Activated CD8-positive, alpha-beta T cell treated with anti-CD3 and anti-CD28 coated beads for 36 hours (primary cell): ENCODE measurements around the gene E4F1. TPM values are rescaled to one million over a fixed set of nuclear protein-coding genes. Genes with fewer than 3 reads are reported as not detected.

Experiments
- ATAC-seq: fragments of 200-7000 bp; cut with Tn5 transposase; one replicate; pipeline ENCODE4 v1.10.0; 2021; ENCODE audit warnings: mild to moderate bottlenecking, moderate library complexity
- CTCF ChIA-PET: fragments of 350-600 bp; sonication (Branson Sonifier 250); formaldehyde crosslinking; loops from one replicate; lab custom pipeline; 2021; ENCODE audit warnings: antibody characterized with exemption; lab: Charles Lee
- POLR2A ChIA-PET: fragments of 350-600 bp; sonication (Branson Sonifier 250); formaldehyde crosslinking; loops from one replicate; lab custom pipeline; 2021; ENCODE audit warnings: antibody characterized with exemption; lab: Charles Lee
- DNase-seq: peaks from one replicate; pipeline ENCODE4 v3.0.0-alpha.2; 2020
- H3K27ac Mint-ChIP-seq: one replicate; pipeline ENCODE4 v1.8.0; 2021; ENCODE audit warnings: mild to moderate bottlenecking, mixed read lengths
- H3K27me3 Mint-ChIP-seq: one replicate; pipeline ENCODE4 v1.8.0; 2021; ENCODE audit warnings: mixed read lengths
- H3K36me3 Mint-ChIP-seq: one replicate; pipeline ENCODE4 v1.8.0; 2021; ENCODE audit warnings: low read depth, mixed read lengths
- H3K4me1 Mint-ChIP-seq: one replicate; pipeline ENCODE4 v1.8.0; 2021; ENCODE audit warnings: low read depth, mixed read lengths
- H3K4me3 Mint-ChIP-seq: one replicate; pipeline ENCODE4 v1.8.0; 2021; ENCODE audit warnings: mild to moderate bottlenecking, moderate library complexity, mixed read lengths
- H3K9me3 Mint-ChIP-seq: one replicate; pipeline ENCODE4 v1.8.0; 2021; ENCODE audit warnings: mixed read lengths
- intact Hi-C: fragments of 100-400 bp; cut with micrococcal nuclease; formaldehyde crosslinking; loops from one replicate; pipeline ENCODE4 v1.10.0; 2022
- total RNA-seq, 2 experiments: library from RNA; stranded (reverse); gene quantifications; one replicate each; pipeline ENCODE4 v1.2.3, GENCODE V29; 2021
- TF ChIP-seq, protein P1 (sequence below): fragments of 200-600 bp; IDR thresholded peaks from one replicate; pipeline ENCODE4 v1.8.0; 2022; ENCODE audit warnings: antibody characterized with exemption, mild to moderate bottlenecking

E4F1 gene, protein sequence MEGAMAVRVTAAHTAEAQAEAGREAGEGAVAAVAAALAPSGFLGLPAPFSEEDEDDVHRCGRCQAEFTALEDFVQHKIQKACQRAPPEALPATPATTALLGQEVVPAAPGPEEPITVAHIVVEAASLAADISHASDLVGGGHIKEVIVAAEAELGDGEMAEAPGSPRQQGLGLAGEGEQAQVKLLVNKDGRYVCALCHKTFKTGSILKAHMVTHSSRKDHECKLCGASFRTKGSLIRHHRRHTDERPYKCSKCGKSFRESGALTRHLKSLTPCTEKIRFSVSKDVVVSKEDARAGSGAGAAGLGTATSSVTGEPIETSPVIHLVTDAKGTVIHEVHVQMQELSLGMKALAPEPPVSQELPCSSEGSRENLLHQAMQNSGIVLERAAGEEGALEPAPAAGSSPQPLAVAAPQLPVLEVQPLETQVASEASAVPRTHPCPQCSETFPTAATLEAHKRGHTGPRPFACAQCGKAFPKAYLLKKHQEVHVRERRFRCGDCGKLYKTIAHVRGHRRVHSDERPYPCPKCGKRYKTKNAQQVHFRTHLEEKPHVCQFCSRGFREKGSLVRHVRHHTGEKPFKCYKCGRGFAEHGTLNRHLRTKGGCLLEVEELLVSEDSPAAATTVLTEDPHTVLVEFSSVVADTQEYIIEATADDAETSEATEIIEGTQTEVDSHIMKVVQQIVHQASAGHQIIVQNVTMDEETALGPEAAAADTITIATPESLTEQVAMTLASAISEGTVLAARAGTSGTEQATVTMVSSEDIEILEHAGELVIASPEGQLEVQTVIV
- 10 to 100 TPM; 19.4 to 21.1 TPM for total RNA-seq

DNA sequence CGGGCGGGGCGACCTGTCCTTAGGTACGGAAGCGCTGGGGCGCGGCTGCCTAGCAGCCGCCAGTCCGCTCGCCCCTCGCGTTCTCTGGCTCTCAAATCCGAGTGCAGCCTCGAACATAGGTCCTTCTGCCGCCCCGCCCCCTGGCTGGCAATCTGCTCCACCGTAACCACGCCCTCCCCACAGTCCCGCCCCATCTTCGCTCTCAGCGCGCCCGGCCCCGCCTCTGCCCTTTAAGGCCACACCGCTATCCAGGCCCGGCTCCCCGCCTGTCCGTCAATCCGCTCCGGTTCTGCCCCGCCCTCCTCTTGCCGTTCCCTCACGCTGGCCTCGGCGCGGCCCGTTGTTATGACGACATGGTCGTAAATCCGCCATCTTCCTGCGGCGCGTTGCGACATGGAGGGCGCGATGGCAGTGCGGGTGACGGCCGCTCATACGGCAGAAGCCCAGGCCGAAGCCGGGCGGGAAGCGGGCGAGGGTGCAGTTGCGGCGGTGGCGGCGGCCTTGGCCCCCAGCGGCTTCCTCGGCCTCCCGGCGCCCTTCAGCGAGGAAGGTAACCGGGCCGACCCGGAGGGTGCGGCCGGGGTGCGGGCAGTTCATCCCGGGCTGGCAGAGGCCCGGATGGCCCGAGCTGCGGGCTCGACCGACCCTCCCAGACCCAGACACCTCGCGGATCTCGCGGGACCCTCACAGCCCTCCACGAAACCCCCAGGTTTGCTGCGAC is at the start of gene E4F1:
Gene E4F1, plus strand, starts transcription at position 371 of the 721 bp plus-strand sequence. Its CDS starts 23 bp downstream, at position 394.
- Mint-ChIP-seq H3K4me1 (peaks cover 10% of the 10 kb centered on the region), H3K4me3 (peak within 1 kb of the TSS; percentile 80), H3K36me3 (peaks cover 4% of the 10 kb centered on the region), H3K27ac (peak within 1 kb of the TSS; percentile 52), H3K27me3 (no peaks in the 10 kb centered on the region), H3K9me3 (no peaks in the 10 kb centered on the region)
- intact Hi-C loops = no loop called here
- TF ChIP-seq, protein P1, sequence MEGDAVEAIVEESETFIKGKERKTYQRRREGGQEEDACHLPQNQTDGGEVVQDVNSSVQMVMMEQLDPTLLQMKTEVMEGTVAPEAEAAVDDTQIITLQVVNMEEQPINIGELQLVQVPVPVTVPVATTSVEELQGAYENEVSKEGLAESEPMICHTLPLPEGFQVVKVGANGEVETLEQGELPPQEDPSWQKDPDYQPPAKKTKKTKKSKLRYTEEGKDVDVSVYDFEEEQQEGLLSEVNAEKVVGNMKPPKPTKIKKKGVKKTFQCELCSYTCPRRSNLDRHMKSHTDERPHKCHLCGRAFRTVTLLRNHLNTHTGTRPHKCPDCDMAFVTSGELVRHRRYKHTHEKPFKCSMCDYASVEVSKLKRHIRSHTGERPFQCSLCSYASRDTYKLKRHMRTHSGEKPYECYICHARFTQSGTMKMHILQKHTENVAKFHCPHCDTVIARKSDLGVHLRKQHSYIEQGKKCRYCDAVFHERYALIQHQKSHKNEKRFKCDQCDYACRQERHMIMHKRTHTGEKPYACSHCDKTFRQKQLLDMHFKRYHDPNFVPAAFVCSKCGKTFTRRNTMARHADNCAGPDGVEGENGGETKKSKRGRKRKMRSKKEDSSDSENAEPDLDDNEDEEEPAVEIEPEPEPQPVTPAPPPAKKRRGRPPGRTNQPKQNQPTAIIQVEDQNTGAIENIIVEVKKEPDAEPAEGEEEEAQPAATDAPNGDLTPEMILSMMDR = no peak
- ATAC-seq (peak; percentile 99), DNase-seq (peak; percentile 100)
- ChIA-PET CTCF (interaction anchor here (1.1 to 2.7 kb wide), 3 partner anchors 14 to 29 kb away, joined by 3 to 9 read pairs (median 6); partner anchors contain the start of gene ECI1), POLR2A (interaction anchor here (0.6 to 4.0 kb wide), 6 partner anchors 11 to 68 kb away, joined by 3 to 19 read pairs (median 3); partner anchors contain the start of genes ECI1 and TRAF7)

DNA sequence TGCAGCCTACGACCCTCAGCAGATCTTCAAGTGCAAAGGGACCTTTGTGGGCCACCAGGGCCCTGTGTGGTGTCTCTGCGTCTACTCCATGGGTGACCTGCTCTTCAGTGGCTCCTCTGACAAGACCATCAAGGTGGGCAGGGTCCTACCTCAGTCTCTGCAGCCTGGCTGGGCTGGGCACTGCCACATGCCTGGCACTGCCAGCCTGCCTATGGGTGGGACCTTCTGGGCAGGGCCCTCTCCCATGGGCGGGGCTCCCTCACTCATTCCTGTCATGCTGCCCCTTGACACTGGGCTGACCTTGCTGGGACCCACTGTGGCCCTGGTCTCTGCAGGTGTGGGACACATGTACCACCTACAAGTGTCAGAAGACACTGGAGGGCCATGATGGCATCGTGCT is 49.5 kb upstream of the E4F1 start:
- POLR2A ChIA-PET = interaction anchor here (1.5 to 4.0 kb wide), 2 partner anchors 8 to 18 kb away, joined by 5 to 21 read pairs; partner anchors contain the start of gene TRAF7
- Mint-ChIP-seq H3K27ac (no peak overlapping the region), H3K4me3 (no peak overlapping the region), H3K36me3 (peaks cover 18% of the 10 kb centered on the region), H3K27me3 (no peaks in the 10 kb centered on the region), H3K4me1 (no peaks in the 10 kb centered on the region), H3K9me3 (no peaks in the 10 kb centered on the region)
- CTCF ChIA-PET = no interaction called here
- TF ChIP-seq, protein P1 = no peak
- intact Hi-C loops = no loop called here
- ATAC-seq (no peak), DNase-seq (no peak)

DNA sequence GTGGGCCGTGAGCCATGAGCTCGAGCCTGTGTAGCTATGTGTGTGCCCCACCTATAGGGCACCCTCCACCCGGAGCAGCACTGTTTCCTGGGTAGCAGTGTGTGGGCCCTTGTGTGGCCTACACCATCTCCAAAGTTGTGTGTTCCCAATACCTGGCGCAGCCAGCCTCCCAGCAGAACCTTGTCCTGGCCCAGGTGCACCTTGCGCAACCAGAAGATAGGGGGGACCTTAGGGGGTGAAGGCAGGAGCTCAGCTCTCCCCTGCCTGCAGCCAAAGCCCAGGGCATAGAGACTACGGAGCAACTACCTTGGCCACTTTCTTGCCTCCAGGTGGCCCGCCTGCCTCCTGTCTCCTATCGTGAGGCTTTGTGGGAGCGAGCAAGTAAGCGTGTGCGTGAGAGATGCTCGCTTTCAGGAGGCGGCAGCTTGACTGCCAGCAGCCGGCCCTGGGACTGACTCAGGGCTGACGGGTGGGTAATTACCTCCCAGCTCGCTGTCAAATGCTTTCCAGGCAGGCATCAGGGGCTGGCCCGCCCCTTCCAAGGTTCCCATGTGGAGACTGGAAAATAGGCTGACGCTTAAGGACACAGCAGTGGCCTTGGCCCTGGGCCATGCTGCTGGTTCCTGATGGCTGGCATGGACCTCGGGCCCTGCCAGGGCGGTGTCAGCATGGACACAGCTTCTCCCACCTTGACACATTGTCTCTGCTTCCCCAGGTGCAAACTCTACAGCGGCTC is 48.8 kb upstream of the E4F1 start:
- no peak overlapping the region for H3K4me3 Mint-ChIP-seq
- ChIA-PET POLR2A (interaction anchor here (0.6 to 4.0 kb wide), 3 partner anchors 8 to 96 kb away, joined by 3 to 21 read pairs (median 5); partner anchors contain the start of gene TRAF7), CTCF (no interaction called here)
- no peaks in the 10 kb centered on the region for H3K9me3 Mint-ChIP-seq
- ATAC-seq (no peak), DNase-seq (no peak)
- H3K27ac Mint-ChIP-seq = no peak overlapping the region
- H3K4me1 Mint-ChIP-seq = no peaks in the 10 kb centered on the region
- peaks cover 18% of the 10 kb centered on the region for H3K36me3 Mint-ChIP-seq
- intact Hi-C loops = no loop called here
- TF ChIP-seq, protein P1 = no peak
- H3K27me3 Mint-ChIP-seq = no peaks in the 10 kb centered on the region

DNA sequence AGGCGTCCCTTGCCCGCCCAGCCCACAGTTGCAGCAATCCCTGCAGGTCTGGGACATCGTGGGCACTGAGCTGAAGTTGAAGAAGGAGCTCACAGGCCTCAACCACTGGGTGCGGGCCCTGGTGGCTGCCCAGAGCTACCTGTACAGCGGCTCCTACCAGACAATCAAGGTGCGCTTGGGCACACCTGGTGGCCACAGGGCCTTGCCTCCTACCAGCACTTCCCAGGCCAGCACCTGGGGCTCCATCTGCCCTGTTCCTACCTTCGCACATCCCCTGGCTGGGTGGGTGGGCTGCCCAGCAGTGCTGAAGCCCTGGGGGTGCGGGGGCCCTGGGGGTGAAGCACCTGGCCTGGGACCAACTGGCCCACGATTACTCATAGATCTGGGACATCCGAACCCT is 47.9 kb upstream of the E4F1 start:
- DNase-seq = no peak
- CTCF ChIA-PET = no interaction called here
- no peaks in the 10 kb centered on the region for H3K27me3 Mint-ChIP-seq
- H3K4me3 Mint-ChIP-seq = no peak overlapping the region
- H3K4me1 Mint-ChIP-seq = no peaks in the 10 kb centered on the region
- intact Hi-C loops = no loop called here
- no peak for ATAC-seq
- POLR2A ChIA-PET = interaction anchor here (0.6 to 4.0 kb wide), 3 partner anchors 9 to 95 kb away, joined by 3 to 21 read pairs (median 5); partner anchors contain the start of gene TRAF7
- no peaks in the 10 kb centered on the region for H3K9me3 Mint-ChIP-seq
- H3K27ac Mint-ChIP-seq = no peak overlapping the region
- TF ChIP-seq, protein P1 = no peak
- H3K36me3 Mint-ChIP-seq = peaks cover 18% of the 10 kb centered on the region
